ENCODE data around the gene BAHCC1.

DNA sequence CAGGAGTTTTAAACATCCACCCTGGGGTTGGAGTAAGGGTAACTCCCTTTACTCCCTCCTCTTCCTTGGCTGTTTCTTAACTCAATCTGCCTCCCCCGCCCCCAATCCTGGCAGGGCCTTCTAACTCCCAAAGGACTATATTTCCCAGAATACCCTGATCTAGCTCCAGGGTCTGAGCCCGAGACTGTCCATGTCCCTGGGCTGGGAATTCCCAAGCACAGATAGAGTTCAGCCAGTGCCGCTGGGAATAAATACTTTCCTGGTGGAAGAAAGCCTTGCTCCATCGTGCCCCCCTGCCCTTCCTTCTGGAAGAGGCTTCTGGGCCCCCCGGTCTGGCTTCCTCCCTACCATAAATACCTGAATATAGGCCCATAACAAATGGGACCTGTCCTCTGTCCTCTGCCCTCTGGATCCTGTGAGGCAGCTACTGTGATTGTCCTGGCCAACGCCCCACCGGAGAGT lies 10.2 kb downstream of the BAHCC1 start:
- TF ChIP-seq, protein P1, sequence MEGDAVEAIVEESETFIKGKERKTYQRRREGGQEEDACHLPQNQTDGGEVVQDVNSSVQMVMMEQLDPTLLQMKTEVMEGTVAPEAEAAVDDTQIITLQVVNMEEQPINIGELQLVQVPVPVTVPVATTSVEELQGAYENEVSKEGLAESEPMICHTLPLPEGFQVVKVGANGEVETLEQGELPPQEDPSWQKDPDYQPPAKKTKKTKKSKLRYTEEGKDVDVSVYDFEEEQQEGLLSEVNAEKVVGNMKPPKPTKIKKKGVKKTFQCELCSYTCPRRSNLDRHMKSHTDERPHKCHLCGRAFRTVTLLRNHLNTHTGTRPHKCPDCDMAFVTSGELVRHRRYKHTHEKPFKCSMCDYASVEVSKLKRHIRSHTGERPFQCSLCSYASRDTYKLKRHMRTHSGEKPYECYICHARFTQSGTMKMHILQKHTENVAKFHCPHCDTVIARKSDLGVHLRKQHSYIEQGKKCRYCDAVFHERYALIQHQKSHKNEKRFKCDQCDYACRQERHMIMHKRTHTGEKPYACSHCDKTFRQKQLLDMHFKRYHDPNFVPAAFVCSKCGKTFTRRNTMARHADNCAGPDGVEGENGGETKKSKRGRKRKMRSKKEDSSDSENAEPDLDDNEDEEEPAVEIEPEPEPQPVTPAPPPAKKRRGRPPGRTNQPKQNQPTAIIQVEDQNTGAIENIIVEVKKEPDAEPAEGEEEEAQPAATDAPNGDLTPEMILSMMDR (IDR thresholded peaks at IDR 0.05) = no peak
- TF ChIP-seq IRF2 (CRISPR knock-in tag; IDR thresholded peaks at IDR 0.05; ENCODE audit: borderline replicate concordance, low read depth) (no peak), ZNF121 (CRISPR knock-in tag; IDR thresholded peaks at IDR 0.05) (no peak), EMX1 (CRISPR knock-in tag; IDR thresholded peaks at IDR 0.05) (no peak), CBFB (CRISPR knock-in tag; IDR thresholded peaks at IDR 0.05; ENCODE audit: low read depth) (no peak), TEAD1 (CRISPR knock-in tag; IDR thresholded peaks at IDR 0.05) (no peak), CREB1 (CRISPR knock-in tag; IDR thresholded peaks at IDR 0.05) (no peak)
- TF ChIP-seq, protein P2, sequence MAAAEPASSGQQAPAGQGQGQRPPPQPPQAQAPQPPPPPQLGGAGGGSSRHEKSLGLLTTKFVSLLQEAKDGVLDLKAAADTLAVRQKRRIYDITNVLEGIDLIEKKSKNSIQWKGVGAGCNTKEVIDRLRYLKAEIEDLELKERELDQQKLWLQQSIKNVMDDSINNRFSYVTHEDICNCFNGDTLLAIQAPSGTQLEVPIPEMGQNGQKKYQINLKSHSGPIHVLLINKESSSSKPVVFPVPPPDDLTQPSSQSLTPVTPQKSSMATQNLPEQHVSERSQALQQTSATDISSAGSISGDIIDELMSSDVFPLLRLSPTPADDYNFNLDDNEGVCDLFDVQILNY (CRISPR knock-in tag; IDR thresholded peaks at IDR 0.05) = no peak
- TF ChIP-seq, protein P3, sequence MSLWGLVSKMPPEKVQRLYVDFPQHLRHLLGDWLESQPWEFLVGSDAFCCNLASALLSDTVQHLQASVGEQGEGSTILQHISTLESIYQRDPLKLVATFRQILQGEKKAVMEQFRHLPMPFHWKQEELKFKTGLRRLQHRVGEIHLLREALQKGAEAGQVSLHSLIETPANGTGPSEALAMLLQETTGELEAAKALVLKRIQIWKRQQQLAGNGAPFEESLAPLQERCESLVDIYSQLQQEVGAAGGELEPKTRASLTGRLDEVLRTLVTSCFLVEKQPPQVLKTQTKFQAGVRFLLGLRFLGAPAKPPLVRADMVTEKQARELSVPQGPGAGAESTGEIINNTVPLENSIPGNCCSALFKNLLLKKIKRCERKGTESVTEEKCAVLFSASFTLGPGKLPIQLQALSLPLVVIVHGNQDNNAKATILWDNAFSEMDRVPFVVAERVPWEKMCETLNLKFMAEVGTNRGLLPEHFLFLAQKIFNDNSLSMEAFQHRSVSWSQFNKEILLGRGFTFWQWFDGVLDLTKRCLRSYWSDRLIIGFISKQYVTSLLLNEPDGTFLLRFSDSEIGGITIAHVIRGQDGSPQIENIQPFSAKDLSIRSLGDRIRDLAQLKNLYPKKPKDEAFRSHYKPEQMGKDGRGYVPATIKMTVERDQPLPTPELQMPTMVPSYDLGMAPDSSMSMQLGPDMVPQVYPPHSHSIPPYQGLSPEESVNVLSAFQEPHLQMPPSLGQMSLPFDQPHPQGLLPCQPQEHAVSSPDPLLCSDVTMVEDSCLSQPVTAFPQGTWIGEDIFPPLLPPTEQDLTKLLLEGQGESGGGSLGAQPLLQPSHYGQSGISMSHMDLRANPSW (CRISPR knock-in tag; conservative IDR thresholded peaks at IDR 0.05; ENCODE audit: low read depth) = no peak
- TF ChIP-seq, protein P4, sequence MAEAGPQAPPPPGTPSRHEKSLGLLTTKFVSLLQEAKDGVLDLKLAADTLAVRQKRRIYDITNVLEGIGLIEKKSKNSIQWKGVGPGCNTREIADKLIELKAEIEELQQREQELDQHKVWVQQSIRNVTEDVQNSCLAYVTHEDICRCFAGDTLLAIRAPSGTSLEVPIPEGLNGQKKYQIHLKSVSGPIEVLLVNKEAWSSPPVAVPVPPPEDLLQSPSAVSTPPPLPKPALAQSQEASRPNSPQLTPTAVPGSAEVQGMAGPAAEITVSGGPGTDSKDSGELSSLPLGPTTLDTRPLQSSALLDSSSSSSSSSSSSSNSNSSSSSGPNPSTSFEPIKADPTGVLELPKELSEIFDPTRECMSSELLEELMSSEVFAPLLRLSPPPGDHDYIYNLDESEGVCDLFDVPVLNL (CRISPR knock-in tag; IDR thresholded peaks at IDR 0.05; ENCODE audit: borderline replicate concordance, low read depth) = no peak
- TF ChIP-seq, protein P5, sequence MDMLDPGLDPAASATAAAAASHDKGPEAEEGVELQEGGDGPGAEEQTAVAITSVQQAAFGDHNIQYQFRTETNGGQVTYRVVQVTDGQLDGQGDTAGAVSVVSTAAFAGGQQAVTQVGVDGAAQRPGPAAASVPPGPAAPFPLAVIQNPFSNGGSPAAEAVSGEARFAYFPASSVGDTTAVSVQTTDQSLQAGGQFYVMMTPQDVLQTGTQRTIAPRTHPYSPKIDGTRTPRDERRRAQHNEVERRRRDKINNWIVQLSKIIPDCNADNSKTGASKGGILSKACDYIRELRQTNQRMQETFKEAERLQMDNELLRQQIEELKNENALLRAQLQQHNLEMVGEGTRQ (CRISPR knock-in tag; IDR thresholded peaks at IDR 0.05) = no peak
